Hepatic stellate cell (primary cell): ENCODE data around the gene MGA.

Experiments used
- DNase-seq: peaks from one replicate; pipeline ENCODE4 v3.0.0; 2011; ENCODE audit warnings: low spot score

The MGA gene

GRCh38 chr15:41659190-41659589 is 1.0 kb upstream of the MGA start:
- DNase-seq, result no peak

GRCh38 chr15:41659855-41660234 is 360 bp upstream of the MGA start:
- no peak for DNase-seq

GRCh38 chr15:41661078-41661517 is 893 bp downstream of the MGA start:
- no peak for DNase-seq

GRCh38 chr15:41661518-41662225 is 1.5 kb downstream of the MGA start:
- peak; percentile 69 for DNase-seq

- no peak for DNase-seq
These were observed 6.2 kb downstream of the MGA start for GRCh38 chr15:41666353-41666920.

- no peak for DNase-seq
These were observed 9.5 kb downstream of the MGA start for GRCh38 chr15:41669701-41670100.

- no peak for DNase-seq
These were observed 11.7 kb downstream of the MGA start for GRCh38 chr15:41671656-41672648.

- DNase-seq, result no peak
These were observed 15.1 kb downstream of the MGA start for GRCh38 chr15:41675337-41675736.

GRCh38 chr15:41678742-41679141 is 18.5 kb downstream of the MGA start:
- no peak for DNase-seq

- DNase-seq, result no peak
These were observed 23.8 kb downstream of the MGA start for GRCh38 chr15:41683955-41684354.

GRCh38 chr15:41688671-41689070 is 28.5 kb downstream of the MGA start:
- no peak for DNase-seq

GRCh38 chr15:41689083-41689482 is 28.9 kb downstream of the MGA start:
- DNase-seq, result no peak

GRCh38 chr15:41689834-41690233 is 29.6 kb downstream of the MGA start:
- DNase-seq, result no peak

GRCh38 chr15:41690636-41691035 is 30.4 kb downstream of the MGA start:
- no peak for DNase-seq

- no peak for DNase-seq
These were observed 31.3 kb downstream of the MGA start for GRCh38 chr15:41691471-41691870.

GRCh38 chr15:41692049-41692448 is 31.8 kb downstream of the MGA start:
- DNase-seq, result no peak

- DNase-seq, result no peak
These were observed 33.6 kb downstream of the MGA start for GRCh38 chr15:41693757-41694156.

- DNase-seq, result peak; percentile 64
These were observed 35.7 kb downstream of the MGA start for GRCh38 chr15:41695750-41696436.

GRCh38 chr15:41698779-41699178 is 38.6 kb downstream of the MGA start:
- peak; percentile 19 for DNase-seq

GRCh38 chr15:41703120-41703519 is 42.9 kb downstream of the MGA start:
- DNase-seq, result no peak

GRCh38 chr15:41713047-41713446 is 52.8 kb downstream of the MGA start:
- no peak for DNase-seq

- DNase-seq, result no peak
These were observed 54.1 kb downstream of the MGA start for GRCh38 chr15:41714291-41714690.
